Activated CD8-positive, alpha-beta memory T cell treated with anti-CD3 and anti-CD28 coated beads for 1 hour (primary cell): Measurements from ENCODE around the gene SLC6A7.

Experiments used
- DNase-seq, 2 donors: peaks; one replicate each; pipeline ENCODE4 v3.0.0-alpha.2; 2020; ENCODE audit warnings: low read depth in 1 of 2; ENCODE audit errors: extremely low read depth in 1 of 2

The SLC6A7 gene

GRCh38 chr5:150155258-150156026 lies 34.4 kb upstream of the SLC6A7 start, which contains the start of gene PDGFRB:
Gene PDGFRB (minus strand): TSS chr5:150155845. CDS start chr5:150137047, 18,798 bp downstream.
- peak; percentile 17 to 48 for DNase-seq

GRCh38 chr5:150156027-150156368 lies 33.9 kb upstream of the SLC6A7 start:
- no peak for DNase-seq

GRCh38 chr5:150156540-150156939 lies 33.3 kb upstream of the SLC6A7 start:
- no peak for DNase-seq

GRCh38 chr5:150157168-150157567 lies 32.7 kb upstream of the SLC6A7 start:
- DNase-seq = no peak

GRCh38 chr5:150158170-150158949 lies 31.5 kb upstream of the SLC6A7 start:
- no peak for DNase-seq

- no peak for DNase-seq
Measured at GRCh38 chr5:150159031-150159430, 30.8 kb upstream of the SLC6A7 start.

- DNase-seq = no peak
Measured at GRCh38 chr5:150159741-150160179, 30.1 kb upstream of the SLC6A7 start.

GRCh38 chr5:150160448-150161081 lies 29.3 kb upstream of the SLC6A7 start:
- DNase-seq = no peak

- DNase-seq = peak; percentile 41 to 67
Measured at GRCh38 chr5:150161242-150162141, 28.4 kb upstream of the SLC6A7 start.

- DNase-seq = no peak
Measured at GRCh38 chr5:150162142-150162513, 27.7 kb upstream of the SLC6A7 start.

- no peak for DNase-seq
Measured at GRCh38 chr5:150163035-150163434, 26.8 kb upstream of the SLC6A7 start.

GRCh38 chr5:150163547-150164059 lies 26.3 kb upstream of the SLC6A7 start:
- no peak for DNase-seq

GRCh38 chr5:150164211-150164980 lies 25.5 kb upstream of the SLC6A7 start:
- DNase-seq = no peak

GRCh38 chr5:150166037-150166649 lies 23.7 kb upstream of the SLC6A7 start:
- no peak for DNase-seq

GRCh38 chr5:150166650-150167511 lies 23.0 kb upstream of the SLC6A7 start, which contains the start of gene CDX1:
Gene CDX1 (plus strand): TSS chr5:150166778. CDS start chr5:150166877, 99 bp downstream.
- no peak for DNase-seq

- DNase-seq = no peak
Measured at GRCh38 chr5:150167512-150167850, 22.4 kb upstream of the SLC6A7 start.

GRCh38 chr5:150167908-150168307 lies 22.0 kb upstream of the SLC6A7 start:
- no peak for DNase-seq

GRCh38 chr5:150168864-150169263 lies 21.0 kb upstream of the SLC6A7 start:
- no peak for DNase-seq
